Activated CD8-positive, alpha-beta memory T cell treated with anti-CD3 and anti-CD28 coated beads for 48 hours (primary cell): ENCODE measurements around the gene WFDC8.

Experiments used
- DNase-seq, 3 experiments: peaks; one replicate each; pipeline ENCODE4 v3.0.0-alpha.2; 2020; ENCODE audit warnings: low read depth in 2 of 3, low spot score in 2 of 3

The WFDC8 gene

DNA sequence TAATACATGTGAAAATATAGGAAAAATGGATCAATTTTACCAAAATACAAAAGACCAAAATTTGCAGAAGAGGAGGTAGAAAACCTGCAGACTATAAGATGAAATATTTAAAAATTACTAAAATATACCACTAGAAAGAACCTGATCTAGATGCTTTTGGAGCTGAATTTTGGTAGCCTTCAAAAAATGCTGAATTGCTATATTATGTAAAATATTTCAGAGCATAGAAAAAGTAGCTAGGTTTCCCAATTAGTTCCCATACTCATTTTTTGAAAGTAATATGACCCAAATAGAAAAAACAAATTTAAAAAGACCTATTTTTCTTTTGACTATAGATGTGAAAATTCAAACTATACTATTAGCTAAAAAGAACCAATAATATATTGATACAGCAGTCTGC lies 28.3 kb downstream of the WFDC8 start:
- no peak for DNase-seq

DNA sequence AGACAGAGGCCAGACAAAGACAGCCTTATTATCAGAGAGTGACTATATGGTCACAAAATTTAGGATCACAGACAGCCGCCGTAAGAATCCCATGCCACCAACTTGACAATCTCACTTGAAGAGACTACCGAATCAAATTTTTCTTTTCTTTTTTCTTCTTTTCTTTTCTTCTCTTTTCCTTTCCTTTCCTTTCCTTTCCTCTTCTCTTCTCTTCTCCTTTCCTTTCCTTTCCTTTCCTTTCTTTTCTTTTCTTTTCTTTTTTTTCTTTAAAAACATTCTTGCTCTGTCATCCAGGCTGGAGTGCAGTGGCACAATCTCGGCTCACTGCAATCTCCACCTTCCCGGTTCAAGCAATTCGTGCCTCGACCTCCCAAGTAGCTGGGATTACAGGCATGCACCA lies 30.7 kb downstream of the WFDC8 start:
- DNase-seq: no peak

DNA sequence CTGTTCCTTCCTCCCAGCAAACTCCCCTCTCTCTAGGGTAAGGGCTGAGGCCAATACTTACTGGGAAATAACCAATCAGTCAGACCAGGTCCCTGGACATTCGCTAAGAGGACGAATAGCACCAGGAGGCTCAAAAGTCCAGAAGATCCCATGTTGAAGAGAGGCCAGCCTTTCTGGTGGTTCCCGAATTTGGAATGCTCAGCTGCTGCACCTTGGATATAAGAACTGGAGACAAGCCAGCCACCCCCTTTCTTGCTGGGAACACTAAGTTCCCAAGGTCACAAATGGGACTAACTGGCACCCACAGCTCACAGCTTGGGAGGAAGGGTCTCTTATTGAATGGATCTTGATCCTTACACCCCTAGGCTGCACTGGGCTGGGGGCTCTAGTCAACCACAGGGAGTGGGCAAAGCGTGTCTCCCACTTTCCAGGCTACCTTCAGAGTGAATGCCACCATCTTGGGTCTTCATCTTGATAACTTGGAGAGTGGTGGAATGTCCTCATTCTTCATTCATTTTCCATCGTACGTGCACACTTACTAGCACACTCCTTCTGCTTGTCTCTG lies 31.8 kb downstream of the WFDC8 start, which contains the start of gene EPPIN:
TSS of gene EPPIN (minus strand) at position 196 of the 565 bp plus-strand sequence. CDS start at position 152, 44 bp downstream.
- DNase-seq: no peak

DNA sequence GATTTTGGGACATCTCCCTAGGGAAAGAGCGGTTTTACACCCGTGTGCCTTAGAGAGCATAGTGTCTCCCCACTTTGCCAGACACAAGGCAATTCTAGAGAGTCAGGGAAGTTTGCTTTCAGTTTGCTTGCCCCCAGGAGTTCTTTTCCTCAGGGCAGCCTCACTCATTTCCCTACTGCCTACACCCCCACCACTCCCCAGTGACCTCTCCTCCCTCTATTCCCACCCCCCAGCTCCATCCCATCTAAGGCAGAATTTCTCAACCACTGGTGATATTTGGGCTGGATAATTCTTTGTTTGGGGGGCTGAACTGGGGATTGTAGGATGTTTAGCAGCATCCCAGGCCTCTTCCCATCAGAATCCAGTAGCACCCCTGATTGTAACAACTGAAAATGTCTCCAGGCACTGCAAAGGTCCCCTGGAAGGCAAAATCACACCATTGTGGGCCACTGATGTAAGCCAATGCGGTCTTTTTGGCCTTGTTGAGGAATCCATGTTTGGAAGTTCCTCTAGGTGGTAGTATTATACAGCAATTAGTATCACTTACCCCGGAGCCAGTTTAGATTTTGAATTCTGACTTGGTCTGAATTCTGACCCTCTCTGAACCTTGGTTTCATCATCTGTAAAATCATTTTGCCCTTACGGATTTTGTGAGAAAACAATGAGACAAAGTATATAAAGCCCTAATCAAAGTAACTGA lies 33.2 kb downstream of the WFDC8 start:
- DNase-seq: no peak

DNA sequence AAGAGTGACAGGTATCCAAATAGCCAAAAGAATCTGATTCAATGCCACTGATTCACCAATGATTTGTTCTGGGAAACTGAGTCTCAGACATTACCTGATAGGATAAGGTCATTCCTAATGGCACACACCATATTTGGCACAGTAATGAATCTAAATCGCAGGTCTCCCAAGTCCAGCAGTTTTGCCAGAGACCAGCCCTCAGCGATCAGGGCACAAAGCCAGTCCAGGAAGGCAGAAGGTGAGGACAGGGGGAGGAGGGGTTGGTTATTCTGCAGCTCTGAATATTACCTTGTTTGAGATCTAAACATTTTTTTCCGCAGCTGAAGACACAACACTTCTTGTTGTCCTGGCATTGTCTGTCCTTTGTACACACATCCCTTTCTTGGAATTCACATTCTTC lies 33.7 kb downstream of the WFDC8 start:
- no peak for DNase-seq

DNA sequence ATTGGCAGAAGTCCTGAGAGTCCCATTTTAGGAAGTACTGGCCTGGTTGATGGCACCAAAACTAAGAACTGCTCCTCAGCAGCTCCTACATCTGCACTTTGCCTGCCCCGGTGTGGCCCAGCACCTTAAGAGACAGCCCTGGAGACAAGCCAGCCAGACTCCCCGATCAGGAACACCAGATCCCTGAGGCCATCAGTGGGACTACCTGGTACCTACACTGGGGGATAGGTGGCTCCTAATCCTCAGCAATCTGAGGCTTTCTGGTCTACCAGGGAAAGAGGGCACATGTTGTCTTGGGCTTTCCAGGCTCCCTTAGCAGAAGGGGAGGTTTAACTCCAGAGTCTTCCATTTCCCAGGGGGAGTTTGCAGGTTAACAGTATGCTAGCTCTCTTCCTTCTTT lies 39.7 kb downstream of the WFDC8 start, which contains the start of gene WFDC6:
TSS of gene WFDC6 (minus strand) at position 101 of the 400 bp plus-strand sequence. CDS start at position 26, 75 bp downstream.
- no peak for DNase-seq

DNA sequence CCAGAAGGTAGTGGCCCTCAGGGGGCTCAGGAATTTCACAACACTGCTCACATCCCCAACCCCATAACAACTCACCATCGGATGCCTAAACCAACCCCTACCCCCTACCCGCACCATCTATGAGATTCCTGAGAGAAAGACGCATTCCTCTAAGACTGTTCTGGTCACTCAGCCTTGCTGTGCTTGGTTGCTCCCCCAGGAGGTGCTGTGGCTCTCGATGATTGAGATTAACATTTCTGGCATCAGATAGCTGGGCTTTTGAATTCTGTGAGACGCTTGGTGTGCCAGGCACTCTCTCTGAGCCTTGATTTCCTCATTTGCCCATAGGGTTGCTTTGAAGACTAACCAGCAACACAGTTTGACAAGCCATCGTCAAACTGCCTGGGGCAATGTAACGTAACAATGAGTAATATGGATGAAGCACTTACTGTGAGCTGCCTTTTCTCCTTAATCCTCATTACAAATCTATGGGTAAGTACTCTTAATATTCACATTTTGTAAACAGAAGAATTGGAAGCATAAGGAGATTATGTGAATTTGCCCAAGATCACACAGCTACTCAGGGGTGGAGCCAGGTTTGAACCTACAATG lies 40.8 kb downstream of the WFDC8 start:
- no peak for DNase-seq

DNA sequence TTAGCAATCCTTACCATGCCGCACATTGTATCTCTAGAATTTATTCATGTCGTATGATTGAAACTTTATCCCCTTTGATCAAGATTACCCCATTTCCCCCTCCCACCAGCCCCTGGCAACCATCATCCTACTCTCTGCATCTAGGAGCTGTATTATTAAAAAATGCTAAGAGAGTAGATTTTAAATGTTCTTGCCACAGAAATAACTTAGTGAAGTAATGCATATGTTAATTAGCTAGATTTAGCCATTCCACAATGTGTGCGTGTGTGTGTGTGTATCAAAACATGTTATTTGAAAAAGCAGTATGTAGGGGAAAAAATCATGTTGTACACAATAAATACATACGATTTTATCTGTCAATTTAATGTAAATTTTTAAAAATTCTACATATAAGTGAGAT lies 51.8 kb downstream of the WFDC8 start:
- DNase-seq: no peak

DNA sequence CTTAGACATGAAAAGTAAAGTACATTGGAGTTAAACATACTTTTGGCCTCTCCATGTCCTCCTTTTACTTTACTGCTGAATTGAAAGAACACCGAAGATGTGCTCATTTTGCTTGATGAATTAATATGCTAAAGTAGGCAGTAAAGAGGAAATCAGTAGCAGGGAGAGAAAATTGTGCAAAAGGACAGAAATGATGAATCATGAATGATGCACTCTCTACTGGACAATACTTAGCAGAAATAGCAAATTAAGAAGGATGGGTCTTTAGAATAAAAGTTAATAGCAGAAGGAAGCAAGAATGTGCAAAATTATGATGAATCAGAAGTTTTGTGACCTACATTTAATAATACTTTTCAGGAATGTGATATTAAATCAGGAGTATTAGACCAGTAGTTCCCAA lies 55.3 kb downstream of the WFDC8 start:
- no peak for DNase-seq

DNA sequence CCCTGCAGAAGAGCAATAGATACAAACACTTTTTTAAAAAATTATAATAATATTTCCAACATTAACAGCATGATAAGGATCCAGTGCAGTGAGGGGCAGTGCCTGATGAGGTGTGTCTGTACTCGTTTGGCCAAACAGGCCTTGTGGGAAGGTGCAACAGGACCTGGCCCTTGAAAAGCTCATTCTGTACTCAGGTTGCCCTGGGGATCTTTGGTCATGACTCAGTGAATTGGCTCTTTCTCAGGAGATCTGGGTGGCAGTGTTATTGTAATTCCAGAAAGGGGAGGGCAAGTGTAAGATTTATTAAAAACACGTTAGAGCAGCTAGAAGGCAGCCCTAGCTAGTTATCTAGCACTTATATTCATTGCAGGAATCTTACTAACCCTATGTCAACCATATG lies 60.8 kb downstream of the WFDC8 start:
- no peak for DNase-seq

DNA sequence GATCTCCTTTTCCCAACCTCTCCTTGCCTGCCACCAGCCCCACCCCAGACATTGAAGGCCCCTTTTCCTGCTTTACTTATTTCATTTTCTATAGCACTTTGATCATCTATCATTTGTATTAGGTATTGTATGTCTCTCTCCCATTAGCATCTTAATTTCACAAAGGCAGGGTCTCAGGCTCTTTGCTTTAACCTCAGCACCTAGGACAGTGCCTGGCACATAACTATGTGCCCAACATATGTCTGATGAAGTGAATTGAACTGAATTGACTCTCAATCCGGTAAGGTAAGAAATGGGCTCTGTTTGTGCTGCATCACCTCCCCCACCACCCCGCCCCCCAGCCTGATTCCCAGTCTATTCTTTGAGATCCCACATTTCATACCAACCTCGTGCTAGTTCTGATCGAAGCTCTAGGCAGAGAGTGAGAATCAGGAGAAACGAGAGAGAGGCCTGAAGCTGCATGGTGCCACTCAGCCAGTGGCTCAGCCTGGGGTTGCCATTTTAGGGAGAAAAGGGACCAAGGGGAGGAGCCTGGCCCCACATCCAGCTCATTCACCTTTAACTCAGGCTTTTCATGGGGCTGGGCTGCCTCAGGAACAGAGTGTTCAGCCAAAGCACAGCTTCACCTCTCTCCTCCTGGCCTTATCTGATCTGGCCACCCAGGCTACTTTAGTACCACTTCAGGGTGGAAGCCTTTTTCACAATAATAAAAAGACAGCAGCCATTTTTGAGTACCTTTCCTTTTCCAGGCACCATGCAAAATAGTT lies 63.8 kb downstream of the WFDC8 start, which contains the start of gene SPINT3:
TSS of gene SPINT3 (minus strand) at position 476 of the 767 bp plus-strand sequence. CDS start at position 462, 14 bp downstream.
- DNase-seq: no peak

DNA sequence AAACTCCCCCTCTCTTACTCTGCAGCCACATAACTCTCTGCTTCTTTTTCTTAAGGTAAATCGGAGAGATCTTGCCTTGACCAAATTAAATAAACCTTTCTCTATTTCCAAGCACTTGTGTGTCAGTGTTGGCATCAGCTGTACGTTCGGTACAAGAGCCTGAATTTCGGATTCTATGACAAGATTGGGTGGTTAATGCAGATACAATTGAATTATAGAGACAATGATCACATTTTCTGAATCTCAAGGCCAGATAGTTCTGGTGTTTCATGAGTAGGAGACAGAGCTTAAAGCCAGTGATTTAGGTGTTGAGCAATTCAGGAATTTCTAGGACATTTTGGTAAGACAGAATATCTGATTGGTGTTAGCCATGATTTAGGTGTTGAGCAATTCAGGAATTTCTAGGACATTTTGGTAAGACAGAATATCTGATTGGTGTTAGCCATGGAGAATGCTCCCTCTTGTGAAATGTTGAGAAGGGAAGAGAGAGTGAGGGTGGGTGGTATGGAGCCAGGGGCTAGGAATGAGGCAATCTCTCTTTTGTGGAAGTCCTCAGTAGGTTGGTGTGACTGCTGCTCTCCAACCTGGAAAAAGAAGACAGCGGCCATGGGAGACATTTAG lies 68.7 kb downstream of the WFDC8 start:
- no peak for DNase-seq

DNA sequence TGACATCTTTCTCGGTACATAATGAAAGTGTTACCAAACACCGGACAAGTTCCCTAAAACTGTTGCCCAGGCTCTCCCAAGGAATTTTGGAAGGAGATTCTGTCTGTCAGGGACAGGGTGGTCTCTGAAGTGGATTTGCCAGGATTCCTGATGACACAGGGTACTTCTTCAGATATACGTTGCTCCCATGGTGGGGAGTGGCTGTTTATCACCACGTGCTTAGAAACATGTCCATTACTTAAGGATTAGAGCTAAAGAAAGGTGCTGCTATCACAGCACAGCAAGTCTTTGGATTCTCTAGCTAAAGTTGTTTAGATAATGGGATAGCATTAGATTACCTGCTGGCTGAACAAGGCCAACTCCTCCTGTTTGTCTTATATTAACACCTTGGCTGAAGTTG lies 70.0 kb downstream of the WFDC8 start:
- no peak for DNase-seq

DNA sequence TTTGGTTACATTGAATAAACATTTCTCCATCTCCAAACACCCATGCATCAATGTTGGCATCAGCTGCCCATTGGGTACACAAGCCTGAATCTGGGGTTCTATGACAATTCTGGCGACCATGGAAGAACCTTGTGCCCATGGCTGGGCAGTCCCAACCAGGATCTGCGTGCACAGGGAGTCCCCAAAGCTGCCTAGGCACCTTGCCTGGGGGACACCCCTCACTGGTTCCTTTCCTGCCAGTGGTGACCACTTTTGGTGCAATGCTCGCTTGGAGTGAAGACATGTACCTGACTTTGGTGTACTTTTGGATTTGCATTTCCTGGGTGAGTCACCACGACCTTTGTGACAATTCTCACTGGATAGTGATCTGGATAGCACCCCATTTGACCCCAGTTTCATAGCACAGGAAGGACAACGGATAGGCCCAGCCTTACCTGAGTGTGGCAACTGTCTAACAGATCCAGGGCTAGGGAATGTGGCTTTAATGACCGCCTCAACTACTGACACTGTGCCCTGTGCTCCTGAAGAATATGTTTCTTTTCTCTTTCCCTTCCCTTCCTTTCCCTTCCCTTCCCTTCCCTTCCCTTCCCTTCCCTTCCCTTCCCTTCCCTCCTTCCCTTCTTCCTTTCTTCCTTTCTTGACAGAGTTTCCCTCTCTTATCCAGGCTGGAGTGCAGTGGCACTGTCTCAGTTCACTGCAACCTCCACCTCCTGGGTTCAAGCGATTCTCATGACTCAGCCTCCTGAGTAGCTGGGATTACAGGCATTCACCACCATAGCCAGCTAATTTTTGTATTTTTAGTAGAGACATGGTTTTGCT lies 70.8 kb downstream of the WFDC8 start:
- DNase-seq: no peak

DNA sequence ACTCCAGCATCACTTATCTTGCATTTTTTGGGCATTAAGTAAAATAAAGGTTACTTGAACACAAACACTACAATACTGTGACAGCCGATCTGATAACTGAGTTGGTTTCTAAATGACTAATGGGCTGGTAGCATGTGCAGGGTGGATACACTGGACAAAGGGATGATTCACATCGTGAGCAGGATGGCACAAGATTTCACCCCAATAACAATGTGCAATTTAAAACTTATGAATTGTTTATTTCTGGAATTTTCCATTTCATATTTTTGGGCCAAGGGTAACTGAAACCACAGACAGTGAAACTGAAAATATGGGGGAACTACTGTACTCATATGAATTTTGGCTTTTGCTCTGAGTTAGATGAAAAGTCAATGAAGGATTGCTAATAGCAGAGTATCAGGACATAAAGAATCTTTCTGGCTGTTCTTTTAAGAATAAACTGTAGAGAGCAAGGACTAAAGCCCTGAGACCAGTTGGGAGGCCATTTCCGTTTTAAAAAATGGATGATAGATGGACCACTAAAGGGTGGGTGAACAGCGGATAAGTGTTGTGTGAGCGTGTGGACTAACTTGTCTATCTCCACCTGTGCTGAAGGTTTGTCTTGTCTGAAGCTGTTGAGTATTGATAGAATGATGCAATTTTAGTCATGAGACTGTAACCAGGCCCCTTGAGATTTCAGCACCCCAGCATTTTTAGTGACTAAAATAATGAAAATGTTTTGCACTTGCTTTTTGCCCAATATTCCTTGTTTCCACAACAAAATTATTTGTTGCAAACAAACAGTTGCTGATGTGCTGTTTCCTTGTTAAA lies 71.9 kb downstream of the WFDC8 start:
- DNase-seq: no peak

DNA sequence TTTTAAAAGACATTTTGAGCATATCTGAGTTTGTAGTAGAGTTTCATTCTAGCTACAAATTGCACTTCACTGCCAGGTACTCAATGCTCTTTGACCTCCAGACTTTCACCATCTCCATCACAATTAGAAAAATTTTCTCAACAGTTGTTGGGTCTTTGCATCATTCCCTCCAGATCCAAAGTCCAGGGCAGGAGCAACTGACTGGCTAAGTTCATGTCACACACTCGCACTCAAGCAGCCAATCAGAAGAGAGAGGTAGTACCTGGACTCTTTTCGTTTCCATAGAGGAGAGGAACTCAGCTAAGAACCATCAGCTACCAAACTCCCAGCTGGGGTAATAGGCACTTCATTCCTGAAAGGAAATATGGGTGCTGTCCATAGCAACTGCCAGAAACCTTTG lies 72.7 kb downstream of the WFDC8 start:
- DNase-seq: no peak

DNA sequence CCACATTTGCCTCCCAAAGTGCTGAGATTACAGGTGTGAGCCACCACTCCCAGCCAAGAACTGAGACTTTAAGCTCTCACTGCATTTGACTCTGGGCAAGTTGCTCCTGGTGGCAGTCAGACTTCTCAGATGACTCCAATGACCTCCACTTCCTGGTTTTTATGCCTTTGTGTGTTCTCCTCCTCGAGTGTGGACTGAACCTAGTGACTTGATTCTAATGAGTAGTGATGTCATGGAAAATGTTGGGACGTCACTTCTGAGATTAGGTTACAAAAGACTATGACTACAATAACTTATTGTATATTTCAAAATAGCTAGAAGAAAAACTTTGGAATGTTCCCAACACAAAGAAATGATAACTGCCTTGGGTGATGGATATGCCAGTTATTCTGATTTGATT lies 75.7 kb downstream of the WFDC8 start:
- DNase-seq: no peak

DNA sequence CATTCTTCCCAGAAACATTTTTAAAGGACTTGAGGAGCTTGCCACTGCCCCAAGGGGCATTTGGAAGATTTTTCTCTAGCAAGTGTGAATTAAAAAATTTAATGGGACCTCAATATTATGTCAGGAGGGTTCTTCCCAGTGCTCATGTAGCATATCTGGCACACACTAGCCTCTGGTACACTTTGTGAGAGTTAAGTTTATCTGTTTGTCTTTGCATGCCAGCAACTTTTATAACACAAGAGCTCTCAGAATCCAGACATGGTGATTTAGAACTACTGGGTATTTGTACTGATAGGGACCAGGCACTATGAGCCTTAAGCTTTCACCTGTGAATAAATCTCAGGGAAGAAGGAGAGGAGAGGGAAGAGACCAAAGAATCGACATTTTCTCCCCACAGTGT lies 76.5 kb downstream of the WFDC8 start:
- DNase-seq: no peak
